ENCODE data around the gene RNLS.

Gene RNLS

DNA sequence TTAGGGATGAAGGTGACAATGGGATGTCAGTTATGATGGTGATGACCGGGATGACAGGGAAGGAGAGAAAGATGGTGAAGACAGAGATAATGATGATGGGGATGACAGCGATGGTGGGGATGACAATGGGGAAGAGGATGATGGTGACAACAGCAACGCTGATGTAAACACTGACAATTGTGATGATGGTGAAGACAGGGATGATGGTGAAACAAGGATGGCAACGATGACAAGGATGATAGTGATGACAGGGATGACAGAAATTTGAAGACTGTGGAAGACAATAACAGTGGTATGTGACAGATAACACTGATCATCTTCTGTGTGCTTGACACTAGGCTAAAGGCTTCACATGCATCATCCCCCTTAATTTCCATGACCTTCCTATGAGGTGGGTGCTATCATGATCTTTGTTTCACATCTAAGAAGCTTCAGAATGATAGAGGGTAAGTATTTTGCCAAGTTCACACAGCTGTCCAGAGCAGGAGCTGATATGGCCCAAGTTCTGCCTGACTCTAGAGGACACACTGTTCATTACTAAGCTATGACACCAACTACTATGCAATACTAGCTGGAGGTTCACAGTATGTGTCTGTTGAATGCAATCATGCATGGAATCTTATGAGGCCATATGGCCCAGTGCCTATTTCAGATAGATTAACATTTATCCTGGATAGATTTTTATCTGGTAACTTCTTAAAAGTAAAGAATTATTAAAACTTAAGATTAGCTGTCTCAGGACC, 105.6 kb downstream of the RNLS start:
- DNase-seq (ENCODE audit: low read depth in 2 of 2): no peak

DNA sequence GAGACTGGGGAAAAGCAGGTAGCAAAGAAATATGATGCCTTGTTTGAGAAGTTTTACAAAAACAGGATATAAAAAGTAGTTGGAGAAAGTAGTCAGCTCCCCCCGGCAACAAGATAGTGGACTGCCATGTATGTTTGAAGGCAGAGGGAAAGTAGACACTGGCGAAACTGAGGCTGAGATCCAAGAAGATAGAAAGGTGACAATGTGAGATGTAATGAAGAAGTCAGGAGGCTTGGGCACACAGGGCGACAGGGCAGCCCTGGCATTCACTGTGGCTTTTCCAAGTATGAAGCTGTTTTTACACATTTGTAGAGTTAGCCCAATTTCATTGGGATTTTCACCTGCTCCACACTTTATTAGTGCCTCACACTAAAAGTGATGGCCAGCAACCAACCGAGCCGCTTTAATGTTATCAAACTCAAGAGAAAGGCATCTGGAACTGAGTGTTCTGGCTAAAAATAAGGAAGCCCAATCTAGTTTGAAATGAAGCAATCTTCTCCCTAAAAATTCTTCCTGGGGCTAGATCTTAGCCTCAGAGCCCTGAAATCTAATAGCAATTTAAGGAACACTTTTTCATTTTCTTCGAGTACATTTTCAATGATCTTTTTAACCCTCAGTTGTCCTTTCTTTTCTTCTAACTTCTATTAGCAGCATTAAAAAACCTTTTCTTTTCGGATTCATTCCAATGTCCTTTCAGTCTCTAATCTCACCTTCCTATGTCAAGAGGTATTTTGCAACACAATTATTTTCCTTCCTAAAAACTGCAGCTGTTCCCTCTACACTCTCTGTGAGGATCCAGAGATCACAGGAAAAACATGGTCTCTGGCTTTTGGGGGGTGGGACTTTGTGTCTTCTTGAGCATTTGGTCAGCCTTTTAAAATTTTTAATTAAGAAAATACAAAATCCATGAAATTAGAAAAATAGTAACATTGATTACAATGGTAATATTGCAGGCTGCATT, 108.0 kb downstream of the RNLS start:
- no peak for DNase-seq (ENCODE audit: low read depth in 2 of 2)

DNA sequence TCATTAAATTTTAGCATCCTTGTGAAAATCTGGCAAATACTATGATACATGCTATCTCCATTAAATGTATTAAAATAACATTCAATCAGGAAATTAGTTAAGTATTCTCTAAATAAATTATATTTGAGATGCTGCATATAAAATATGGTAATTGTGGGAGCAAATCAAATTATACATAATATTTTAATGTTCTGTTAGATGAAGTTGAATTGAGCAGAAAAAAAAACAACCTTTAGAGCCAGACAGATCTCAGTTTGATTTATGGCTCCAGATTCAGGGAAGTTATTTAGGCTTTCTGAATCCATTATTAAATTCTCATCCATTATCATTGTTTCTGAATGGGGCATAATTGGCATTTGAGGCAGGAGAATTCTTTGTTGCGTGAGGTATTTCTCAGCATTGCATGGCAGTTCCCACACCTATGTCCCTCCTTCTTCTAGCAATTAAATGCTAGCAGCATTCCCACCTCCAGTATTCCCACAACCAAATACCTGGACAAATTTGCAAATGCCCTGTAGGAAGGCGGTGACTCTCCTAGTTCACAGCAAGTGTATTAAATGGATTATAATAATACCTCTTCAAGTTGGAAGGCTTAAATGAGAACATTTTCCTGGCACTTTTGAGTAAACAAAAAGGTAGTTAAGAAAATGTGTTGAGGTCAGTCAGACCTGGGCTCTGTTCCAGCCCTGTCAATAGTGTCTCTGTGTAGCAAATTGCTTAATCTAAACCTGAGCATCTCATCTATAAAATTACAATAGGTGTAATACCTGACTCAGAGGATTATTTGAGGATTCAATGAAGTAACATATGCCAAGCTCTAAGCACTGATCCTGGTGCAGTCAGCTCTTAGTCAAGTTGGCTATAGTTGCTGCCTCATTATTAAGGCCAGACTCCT, 108.9 kb downstream of the RNLS start:
- no peak for DNase-seq (ENCODE audit: low read depth in 2 of 2)

DNA sequence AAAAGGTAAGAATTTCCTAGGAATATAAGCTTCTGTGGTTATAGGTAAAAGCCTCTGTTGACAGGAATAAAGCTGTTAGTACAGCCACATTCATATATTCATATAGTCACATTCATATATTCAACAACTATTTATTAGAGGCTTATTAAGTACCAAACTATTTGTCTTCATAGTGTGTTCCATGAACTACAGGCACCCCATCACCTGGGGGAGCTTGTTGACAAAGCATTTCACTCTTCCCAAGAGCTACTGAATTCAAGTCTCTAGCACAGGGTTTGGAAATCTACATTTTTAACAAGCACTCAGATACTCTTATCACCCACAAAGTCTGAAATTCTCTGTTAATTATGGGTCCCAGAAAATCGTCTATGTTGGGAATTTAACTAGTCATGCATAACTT, 110.6 kb downstream of the RNLS start:
- DNase-seq (ENCODE audit: low read depth in 2 of 2): no peak

DNA sequence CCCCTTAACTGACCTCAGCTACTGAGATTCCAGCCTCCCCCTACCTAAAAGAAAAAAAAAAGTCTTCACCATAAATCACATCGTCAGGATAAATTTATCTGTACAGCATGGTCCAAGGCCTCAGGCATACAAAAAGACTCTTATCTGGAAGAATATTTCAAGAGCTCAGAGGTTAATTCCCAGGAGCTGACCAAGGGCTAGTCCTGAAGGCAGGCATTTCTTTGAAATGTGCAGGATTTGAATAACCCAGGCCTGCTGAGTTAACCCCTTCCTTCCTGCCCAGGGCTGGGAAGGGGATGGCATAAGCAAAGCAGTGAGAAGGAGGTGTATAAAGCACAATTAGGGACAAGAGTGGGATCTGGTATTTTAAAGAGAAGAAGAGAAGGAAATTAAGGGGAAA, 111.2 kb downstream of the RNLS start:
- no peak for DNase-seq (ENCODE audit: low read depth in 2 of 2)

DNA sequence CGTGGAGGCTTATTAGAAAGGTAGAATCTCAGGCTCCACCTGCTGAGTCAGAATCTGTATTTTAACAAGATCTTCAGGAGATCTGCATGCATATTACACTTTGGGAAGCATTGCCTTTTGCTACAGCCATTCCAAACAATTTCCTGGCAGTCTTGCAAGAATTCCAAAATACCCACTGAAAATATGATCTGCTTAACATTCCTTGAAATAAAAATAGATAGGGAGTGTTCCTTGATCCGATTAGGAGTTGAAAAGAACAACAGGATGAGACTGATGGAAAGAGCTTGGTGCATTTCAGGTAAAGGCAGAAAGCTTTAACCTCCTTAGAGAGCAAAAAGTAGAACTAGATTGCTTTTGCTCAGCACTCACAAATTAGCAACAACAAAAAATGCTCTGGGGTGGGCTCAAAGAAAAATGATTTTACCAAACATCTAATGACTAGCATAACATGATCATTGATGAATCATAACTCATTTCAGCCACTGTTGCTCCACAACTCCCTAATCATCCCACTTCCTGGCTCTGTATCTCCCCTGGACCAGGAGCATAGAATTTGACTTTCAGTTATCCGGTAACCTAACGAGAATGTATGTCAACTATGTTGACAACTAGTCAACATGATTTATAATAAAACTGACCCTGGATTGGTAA, 115.2 kb downstream of the RNLS start:
- no peak for DNase-seq (ENCODE audit: low read depth in 2 of 2)

DNA sequence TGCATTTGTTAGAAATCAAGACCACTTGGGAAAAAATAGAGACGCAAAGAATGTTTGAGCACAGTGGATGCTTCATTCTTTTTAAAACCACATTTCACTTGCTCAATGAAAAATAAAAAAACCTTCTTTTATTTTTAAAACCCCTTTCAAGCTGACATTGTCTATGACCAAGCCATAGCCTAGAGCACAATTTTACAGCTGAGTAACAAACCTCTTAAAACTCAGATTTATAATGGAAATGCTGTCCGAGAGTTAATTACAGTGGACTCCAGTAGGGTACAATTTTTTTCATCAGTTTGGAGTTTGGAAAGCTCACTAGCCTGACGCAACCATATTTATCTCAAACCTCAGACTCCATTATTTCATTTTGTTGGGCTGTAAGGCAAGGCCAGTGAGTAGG, 116.3 kb downstream of the RNLS start:
- DNase-seq (ENCODE audit: low read depth in 2 of 2): no peak

DNA sequence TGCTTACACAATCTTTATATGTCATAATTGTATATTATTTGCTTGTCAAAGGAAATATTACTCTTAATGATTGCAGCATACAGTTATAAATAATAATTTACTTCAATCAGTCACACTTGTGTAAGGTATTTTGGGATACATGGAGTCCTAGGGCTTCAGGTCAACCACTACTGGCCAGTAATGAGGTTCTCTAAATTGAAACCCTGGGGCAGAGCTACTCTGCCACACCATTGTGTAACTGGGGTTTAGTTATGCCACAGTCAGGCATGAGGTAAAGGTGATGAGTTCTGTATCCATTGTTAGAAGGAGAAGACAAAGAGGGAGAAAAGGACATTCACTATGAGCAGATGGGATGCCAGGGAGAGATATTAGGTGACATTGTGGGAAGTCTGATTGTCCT, 117.4 kb downstream of the RNLS start:
- no peak for DNase-seq (ENCODE audit: low read depth in 2 of 2)

DNA sequence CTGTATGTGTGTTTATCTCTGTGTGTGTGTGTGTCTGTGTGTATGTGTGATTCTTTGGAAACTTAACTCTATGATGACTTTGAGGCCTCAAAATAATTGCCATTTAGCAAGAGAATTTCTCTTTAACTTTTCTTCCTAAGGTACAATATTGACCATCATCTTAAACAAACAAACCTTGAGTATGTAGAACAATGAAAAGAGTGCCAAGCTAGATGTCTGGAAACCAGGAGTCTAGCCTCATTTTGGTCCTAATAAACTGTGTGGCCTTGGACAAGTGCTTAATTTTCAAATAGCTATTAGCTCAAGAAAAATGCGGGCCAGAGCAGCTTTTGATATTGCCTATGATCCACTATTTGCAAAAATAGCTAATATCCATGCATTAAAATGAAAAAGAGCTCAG, 119.3 kb downstream of the RNLS start:
- no peak for DNase-seq (ENCODE audit: low read depth in 2 of 2)

DNA sequence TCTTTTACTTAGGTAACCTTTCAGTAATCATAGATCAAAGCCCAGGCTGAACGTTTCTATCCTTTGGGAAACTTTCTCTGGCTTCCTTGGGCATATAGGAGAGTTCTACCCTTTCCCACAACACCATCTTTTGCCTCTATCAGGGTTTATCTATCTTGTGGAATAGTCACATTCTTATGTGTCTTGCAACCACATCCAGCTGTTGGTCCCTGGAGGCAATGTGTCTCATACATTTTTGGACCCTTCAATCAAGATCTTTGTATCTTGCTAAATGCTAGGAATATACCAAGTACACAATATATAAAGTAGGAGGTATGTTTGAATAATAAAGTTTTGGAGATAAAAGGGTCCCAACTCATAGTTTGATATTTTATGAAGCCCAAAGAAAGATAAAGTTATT, 121.7 kb downstream of the RNLS start:
- DNase-seq (ENCODE audit: low read depth in 2 of 2): no peak

DNA sequence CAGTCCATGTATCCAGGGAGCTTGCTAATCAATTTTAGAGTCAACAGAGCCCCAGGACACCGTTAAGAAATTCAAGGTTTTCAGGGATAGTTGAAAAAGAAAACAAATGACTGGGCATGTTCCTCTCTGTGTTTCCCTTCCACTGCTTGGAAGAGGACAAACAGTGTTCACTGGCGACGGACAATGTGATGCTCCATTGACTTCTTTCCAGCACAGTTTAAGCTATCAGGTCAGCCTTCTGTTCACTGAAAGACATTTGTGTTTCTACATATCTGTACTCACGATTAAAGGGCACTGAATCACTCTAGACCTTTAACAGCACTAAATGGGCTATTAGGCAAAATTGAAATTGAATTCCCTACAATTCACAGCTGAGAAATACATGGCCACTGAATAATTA, 123.6 kb downstream of the RNLS start:
- no peak for DNase-seq (ENCODE audit: low read depth in 2 of 2)

DNA sequence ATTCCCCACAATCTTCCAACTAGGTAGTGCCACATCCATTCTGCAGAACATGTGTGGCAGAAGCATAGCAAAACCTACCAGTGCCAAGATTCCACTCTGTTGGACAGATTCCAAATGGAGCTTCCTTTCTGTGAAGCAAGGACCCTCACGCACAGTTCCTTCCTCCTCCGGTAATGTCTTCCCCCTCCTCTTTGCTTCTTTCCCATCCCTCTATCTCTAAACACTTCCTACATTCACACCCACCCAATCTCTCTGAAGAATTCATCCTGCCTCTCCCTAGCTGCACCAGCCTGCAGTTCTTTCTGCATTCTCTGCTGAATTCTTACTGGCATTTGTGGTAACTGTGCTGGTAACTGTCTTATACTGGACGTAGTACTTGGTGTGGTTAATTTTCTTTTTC, 124.9 kb downstream of the RNLS start:
- DNase-seq (ENCODE audit: low read depth in 2 of 2): no peak

DNA sequence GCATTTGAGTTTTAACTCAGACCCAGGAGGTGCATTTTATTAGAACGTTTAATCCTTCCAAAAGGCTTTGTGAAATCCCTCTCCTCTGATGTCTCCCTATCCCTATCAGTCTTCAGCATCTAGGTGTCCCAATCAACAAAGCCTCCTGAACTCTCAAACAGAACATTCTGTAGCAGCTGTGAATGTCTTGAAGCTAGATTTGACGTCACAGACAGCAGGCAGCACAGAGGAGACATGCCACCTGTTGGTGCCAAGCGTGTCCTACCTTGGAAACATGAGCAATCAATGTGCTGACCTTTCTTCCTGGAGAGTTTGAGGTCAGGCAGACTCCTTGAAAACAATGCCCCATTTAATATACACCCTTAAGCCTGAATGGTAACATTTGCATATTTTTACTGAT, 125.5 kb downstream of the RNLS start:
- DNase-seq (ENCODE audit: low read depth in 2 of 2): no peak

DNA sequence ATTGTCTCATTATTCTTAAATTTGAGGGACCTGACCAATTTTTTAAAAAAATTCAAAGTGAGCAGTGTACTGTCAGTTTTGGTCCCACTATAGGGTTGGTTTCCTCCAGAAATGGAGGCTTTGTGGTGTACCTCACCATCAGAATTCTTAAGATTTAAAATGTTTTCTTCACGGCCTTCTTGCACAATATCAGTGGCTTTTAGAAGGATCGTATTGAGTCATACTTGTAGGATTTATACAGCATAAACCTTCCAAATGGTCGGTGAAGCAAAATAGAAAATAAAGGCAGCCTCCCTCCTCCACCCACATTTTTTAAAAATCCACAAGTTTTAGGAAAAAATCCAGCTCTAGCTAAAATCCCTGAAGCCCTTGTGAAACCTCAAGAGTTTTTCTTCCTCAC, 126.4 kb downstream of the RNLS start:
- no peak for DNase-seq (ENCODE audit: low read depth in 2 of 2)

DNA sequence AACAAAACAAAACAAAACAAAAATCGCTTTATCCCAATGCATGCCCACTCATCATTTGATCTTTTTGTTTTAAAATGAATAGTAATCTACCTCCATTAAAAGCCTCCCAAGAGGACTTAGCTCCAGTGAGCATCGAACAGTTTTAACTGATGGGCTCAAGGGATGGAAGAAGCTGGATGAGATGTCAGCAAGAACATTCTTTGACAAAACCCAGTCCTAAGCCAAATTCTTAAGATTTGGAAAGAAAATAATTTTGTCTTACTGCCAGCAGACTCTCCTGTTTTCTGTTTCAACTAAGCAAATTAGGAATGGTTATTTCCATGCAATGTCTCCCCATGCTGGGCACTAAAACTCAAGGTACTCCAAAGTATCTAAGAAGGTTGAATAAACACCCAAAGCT, 127.3 kb downstream of the RNLS start:
- no peak for DNase-seq (ENCODE audit: low read depth in 2 of 2)

DNA sequence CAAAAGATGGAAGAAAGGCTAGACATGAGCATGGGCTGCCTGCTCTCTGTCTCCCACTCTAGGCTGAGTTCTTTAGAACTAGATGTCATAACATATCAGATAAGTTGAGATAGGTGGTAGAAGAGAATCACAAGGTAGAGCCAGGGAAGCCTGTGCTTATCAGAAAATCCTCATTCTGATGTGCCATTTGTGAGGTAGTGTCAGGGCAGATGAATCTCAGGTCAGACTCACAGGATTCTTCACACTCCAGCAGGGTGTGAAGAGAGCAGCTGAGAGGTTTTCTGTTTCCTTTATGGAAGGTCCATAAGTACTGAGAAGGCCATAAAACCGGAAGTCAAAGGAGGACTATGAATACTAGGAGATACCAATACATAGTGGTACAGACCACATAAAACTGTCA, 132.9 kb downstream of the RNLS start:
- no peak for DNase-seq (ENCODE audit: low read depth in 2 of 2)

DNA sequence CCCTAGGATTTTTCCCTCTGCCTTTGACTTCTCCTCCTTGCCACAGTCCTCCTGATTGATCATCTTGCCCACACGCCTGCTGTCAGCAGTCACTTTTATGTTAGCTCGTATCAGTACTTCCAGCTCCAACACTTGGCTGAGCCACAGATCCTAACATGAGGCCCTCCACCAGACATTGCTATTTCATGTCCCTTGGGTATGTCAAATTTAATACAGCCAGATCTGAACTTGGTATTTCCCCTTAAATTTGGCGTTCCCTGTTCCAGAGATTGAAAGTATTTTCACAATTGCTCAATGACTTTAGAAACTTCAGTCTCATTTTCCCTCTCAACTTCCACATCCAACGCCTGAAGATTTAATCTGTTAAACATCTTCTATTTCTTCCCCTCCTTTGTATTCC, 140.4 kb downstream of the RNLS start:
- DNase-seq (ENCODE audit: low read depth in 2 of 2): no peak

DNA sequence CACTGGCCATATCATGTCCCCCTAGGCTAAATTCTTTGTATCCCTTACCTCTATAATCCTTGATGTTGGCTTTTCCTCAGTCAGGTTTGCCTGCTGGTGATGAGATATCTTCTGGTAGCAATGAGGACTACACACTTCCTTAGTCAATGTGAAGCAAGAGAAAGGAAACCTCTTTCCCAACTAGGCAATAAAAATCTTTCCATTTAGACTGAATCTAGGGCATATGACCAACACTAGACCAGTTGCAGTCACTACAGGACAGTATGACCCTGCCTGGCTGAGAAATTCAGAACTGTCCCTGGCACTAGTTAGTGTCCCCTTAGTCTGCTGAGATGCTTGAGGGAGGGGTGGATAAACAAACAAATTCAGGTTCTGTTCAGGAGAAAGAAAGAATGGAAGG, 142.6 kb downstream of the RNLS start:
- DNase-seq (ENCODE audit: low read depth in 2 of 2): no peak

DNA sequence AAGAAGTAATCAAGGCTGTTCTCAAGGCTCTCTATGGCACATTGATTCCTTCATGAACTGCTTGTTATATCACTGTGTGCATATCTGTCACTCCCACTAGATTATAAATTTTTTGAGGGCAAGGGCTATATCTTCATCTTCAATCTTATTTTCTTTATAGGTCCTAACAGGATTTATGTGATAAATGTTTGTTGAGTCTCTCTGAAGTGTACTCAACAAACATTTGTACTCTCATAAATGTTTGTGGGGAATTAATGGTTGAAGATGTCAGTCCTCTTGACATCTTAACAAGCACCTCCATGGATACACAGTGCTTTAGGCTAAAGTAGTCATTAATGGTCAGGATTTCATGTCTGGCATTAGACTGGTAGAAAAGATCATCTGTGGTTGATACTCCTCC, 143.2 kb downstream of the RNLS start:
- no peak for DNase-seq (ENCODE audit: low read depth in 2 of 2)

DNA sequence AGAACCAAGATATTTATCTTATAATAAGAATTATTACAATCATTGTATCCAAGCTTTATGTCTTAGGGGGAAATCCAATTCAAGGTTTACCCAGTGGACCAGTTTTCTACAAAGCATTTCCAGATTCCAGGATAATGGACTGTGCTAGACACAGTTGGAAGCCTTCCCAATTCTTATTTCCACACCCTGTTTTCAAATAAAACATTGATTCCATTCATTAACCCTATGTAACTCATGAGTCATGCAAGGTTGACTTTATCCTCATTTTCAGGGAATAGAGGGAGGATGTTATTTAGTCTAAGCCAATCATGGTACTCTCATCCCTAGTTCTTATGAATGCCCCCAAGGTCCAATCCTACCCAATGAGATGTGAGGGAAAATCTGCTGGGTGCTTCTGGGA, 145.7 kb downstream of the RNLS start:
- DNase-seq (ENCODE audit: low read depth in 2 of 2): no peak

DNA sequence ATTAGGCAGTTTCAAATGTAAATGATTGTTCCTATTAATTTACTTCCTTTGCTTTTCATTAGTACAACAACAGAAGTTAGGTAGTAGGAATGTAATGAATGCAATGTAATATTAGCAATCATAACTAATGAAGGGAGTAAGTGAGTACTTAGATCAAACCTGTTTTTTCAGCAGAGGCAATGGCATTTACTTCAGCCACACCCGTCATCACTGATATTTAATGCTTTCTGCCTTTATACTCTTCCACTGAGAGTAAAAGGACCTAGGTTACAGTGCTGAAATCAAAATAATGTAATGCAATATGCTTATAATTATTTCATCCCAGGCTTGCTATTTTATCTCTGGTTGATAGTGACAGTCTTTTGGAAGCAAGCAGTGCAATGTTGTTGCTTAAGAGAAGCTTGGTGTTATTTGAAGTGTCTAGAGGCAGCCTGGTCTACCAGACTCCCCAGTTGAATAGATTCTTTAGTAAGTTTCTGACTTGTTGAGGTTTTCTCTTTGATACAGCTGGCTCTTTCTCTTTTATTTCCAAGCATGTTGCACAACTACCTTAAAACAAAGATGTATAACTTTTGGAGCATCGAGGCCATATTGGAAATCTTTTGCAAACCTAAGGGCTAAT, 149.4 kb downstream of the RNLS start:
- no peak for DNase-seq (ENCODE audit: low read depth in 2 of 2)

All from stimulated activated CD4-positive, alpha-beta T cell treated with anti-CD3 and anti-CD28 coated beads, Interleukin-15, amount 100 ng/mL, for 48 hours (primary cell).